Prostate gland (tissue), 2 donors: ENCODE results near the gene LFNG.

Experiments used
- CTCF ChIP-seq, 4 experiments: fragments of 200-600 bp in 2 of 4; fragments of 450-650 bp in 2 of 4; sonication (generic) in 2 of 4; IDR thresholded peaks; 1 replicate in 3 of 4; 2 replicates in 1 of 4; pipeline ENCODE4 v1.5.1; 2016 to 2019; ENCODE audit warnings: antibody characterized with exemption in 4 of 4, mild to moderate bottlenecking in 2 of 4, moderate library complexity in 2 of 4
- POLR2A ChIP-seq: fragments of 450-650 bp; IDR thresholded peaks from one replicate; pipeline ENCODE4 v1.6.1; 2016; ENCODE audit warnings: antibody characterized with exemption, mild to moderate bottlenecking
- POLR2AphosphoS5 ChIP-seq: sonication (generic); formaldehyde crosslinking; IDR thresholded peaks from one replicate; pipeline ENCODE4 v1.6.1; 2017; ENCODE audit warnings: antibody characterized with exemption

GRCh38 chr7:2573761-2574160 is 54.2 kb downstream of the LFNG start:
- TF ChIP-seq POLR2A (no peak), CTCF (IDR thresholded peaks at IDR 0.05) (no peak), POLR2AphosphoS5 (no peak)
